Esophagus muscularis mucosa (tissue), 4 donors: ENCODE data around the gene GOLGA6B.

ENCODE experiments used
- EP300 ChIP-seq: sonication (generic); formaldehyde crosslinking; IDR thresholded peaks from one replicate; pipeline ENCODE4 v1.6.1; 2017; ENCODE audit warnings: antibody characterized with exemption
- POLR2A ChIP-seq: fragments of 450-650 bp; IDR thresholded peaks from one replicate; pipeline ENCODE4 v1.6.1; 2017; ENCODE audit warnings: antibody characterized with exemption, moderate library complexity, mild to moderate bottlenecking, low read depth
- POLR2AphosphoS5 ChIP-seq, 2 donors: sonication (generic); formaldehyde crosslinking; IDR thresholded peaks; one replicate each; pipeline ENCODE4 v1.6.1; 2017; ENCODE audit warnings: antibody characterized with exemption in 2 of 2
- TF ChIP-seq, protein P1 (sequence below), 3 experiments: fragments of 200-600 bp in 2 of 3; fragments of 450-650 bp in 1 of 3; sonication (generic) in 2 of 3; IDR thresholded peaks; one replicate each; pipeline ENCODE4 v1.5.1; 2017 to 2019; ENCODE audit warnings: antibody characterized with exemption in 3 of 3, mild to moderate bottlenecking in 2 of 3, moderate library complexity in 1 of 3

DNA sequence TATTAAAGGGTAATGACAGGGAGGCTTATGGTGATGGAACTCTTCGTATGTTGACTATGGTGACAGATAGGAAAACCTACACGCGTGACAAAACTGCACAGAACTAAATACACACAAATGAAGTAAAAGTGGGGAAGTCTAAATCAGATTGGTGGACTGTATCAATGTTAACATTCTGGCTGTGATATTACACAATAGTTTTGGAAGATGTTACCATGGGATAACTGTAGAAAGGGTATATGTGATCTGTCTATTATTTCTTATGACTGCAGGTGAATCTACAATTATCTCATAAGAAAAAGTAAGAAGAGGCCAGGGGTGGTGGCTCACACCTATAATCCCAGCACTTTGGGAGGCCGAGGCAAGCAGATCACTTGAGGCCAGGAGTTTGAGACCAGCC, 22.3 kb downstream of the GOLGA6B start:
- TF ChIP-seq POLR2A (no peak), POLR2AphosphoS5 (IDR thresholded peaks at IDR 0.05) (no peak), EP300 (no peak)
- TF ChIP-seq, protein P1, sequence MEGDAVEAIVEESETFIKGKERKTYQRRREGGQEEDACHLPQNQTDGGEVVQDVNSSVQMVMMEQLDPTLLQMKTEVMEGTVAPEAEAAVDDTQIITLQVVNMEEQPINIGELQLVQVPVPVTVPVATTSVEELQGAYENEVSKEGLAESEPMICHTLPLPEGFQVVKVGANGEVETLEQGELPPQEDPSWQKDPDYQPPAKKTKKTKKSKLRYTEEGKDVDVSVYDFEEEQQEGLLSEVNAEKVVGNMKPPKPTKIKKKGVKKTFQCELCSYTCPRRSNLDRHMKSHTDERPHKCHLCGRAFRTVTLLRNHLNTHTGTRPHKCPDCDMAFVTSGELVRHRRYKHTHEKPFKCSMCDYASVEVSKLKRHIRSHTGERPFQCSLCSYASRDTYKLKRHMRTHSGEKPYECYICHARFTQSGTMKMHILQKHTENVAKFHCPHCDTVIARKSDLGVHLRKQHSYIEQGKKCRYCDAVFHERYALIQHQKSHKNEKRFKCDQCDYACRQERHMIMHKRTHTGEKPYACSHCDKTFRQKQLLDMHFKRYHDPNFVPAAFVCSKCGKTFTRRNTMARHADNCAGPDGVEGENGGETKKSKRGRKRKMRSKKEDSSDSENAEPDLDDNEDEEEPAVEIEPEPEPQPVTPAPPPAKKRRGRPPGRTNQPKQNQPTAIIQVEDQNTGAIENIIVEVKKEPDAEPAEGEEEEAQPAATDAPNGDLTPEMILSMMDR (IDR thresholded peaks at IDR 0.05), result no peak
